GM08714 (cell line): ENCODE measurements around the gene AAR2.

Source experiments
- H3K4me3 ChIP-seq: fragments of 200-500 bp; sonication (Bioruptor generic); 2 replicates; pipeline ENCODE4 v1.5.1; 2014; ENCODE audit warnings: mild to moderate bottlenecking, low read length, inconsistent platforms
- ZNF274 ChIP-seq: IDR thresholded peaks from 2 replicates; pipeline ENCODE4 v1.6.1; 2012; ENCODE audit warnings: mild to moderate bottlenecking, low read depth, low read length

Gene AAR2

GRCh38 chr20:36262440-36262839 lies 26.2 kb downstream of the AAR2 start:
- H3K4me3 ChIP-seq: no peak overlapping the region
- TF ChIP-seq ZNF274: no peak

GRCh38 chr20:36264426-36265246 lies 28.4 kb downstream of the AAR2 start:
- H3K4me3 ChIP-seq: no peak overlapping the region
- no peak for TF ChIP-seq ZNF274

DNA sequence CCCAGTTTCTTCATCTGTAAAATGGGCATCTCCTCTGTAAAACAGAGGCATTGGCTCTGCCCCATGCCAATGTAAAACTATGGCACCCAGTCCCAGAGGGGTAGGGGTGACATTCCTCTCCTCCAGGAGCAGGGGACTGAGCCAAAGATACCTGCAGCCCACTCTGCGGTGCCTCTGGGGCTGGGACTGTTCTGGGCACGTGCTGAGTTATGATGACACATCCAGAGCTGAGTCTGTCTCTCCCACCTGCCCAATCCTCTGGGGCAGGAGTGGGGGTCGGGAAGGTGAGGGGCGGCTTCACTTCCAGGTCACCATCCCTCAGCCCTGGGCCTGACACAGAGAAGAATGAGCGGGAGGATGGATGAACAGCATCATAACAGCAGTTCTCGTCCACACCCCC lies 29.9 kb downstream of the AAR2 start:
- no peak for TF ChIP-seq ZNF274
- no peak overlapping the region for H3K4me3 ChIP-seq

DNA sequence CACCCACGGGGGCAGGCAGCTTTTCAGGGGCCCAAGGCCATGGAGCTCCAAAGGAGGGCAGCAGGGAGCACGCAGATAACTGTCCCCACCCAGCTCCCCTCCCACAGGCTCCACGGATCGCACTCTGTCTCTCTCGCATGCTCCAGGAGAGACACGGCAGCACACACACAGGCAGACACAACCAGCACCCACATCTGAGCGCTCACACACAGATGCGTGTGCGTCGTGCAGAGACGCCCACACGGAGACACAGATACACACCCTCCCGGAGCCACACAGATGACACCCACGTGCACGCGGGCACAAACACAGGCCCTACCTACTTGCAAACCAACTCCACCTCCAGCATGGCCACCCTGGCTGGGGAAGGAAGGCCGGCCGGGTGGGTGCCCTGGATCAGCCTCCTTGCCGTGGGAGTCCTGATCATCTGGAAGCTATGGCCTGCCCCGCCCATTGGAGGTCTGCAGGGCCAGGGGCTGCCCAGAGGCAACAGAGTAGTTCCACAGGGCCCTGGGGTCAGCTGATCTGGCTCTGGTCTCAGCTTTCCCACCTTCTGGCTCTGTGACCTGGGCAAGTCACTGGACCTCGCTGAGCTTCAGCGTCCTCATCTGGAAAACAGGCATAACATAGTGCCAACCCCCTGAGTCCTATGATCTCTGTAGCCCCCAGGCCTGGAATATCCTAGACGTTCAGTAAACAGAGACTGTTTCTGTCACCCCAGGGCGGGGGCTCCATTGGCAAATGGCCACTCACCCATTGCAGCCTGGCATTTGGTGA lies 31.5 kb downstream of the AAR2 start:
- TF ChIP-seq ZNF274: no peak

GRCh38 chr20:36268440-36269342 lies 32.4 kb downstream of the AAR2 start:
- no peak overlapping the region for H3K4me3 ChIP-seq
- TF ChIP-seq ZNF274: no peak

More for the DNA sequence above, 31.5 kb downstream of the AAR2 start:
- no peak overlapping the region for H3K4me3 ChIP-seq

DNA sequence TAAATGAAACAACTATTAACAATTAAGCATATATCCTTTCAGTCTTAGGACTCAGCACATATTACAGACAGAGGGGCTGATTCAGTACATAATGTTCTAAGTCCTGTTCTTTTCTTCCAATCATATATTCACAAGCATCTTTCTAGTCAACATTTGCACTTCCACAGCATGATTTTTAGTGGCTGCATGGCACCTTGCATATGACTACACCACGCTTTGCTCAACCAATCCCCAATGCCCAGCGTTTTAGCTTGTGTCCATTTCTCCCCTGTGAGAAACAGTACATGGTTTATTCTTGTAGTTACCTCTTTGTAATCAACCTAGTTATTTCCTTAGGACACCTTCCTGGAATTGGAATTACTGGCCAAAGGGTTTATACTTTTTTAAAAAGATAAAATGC lies 33.2 kb downstream of the AAR2 start:
- no peak for TF ChIP-seq ZNF274
- no peak overlapping the region for H3K4me3 ChIP-seq

DNA sequence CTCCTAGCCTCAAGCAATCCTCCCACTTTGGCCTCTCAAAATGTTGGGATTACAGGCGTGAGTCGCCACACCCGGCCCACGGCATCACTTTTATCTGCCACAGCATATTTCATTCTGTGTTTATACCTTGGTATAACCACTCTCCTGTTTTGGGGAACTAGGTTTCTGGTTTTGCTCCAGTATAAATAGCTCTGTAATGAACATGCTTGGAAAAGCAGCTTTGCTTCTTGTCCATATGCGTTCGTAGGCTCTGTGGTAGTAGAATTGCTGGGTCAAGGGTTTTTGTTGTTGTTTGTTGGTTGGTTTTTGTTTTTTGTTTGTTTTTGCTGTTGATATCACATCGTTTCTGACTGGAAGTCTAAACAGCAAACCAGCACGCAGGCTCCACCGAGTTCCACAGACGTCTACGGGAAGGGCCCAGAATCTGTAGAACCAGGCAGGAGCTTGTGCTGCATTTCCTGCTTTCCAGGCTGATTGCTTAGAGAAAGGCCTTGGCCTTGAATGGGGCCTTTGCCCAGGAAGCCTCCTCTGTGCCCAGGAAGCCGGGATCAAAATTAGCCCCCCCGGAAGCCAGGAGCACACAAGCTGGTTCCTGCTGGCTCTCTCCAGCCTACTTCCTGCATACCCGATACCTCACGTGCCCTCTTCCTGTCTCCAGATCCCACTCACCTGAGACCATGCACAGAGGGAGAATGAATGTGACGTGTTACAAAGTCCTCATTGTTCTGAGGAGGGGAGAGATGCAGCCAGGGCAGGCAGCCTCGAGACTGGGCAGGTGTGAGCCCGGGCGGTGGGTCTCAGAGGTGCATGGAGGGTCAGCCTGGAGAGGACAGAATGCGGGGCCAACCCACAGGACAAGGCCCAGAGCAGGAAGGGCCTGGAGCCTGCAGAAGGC lies 34.7 kb downstream of the AAR2 start:
- no peak overlapping the region for H3K4me3 ChIP-seq
- no peak for TF ChIP-seq ZNF274

GRCh38 chr20:36271639-36272546 lies 35.6 kb downstream of the AAR2 start:
- TF ChIP-seq ZNF274: no peak
- H3K4me3 ChIP-seq: no peak overlapping the region

- TF ChIP-seq ZNF274: no peak
- no peak overlapping the region for H3K4me3 ChIP-seq
These were observed 36.4 kb downstream of the AAR2 start for GRCh38 chr20:36272547-36273220.

- no peak for TF ChIP-seq ZNF274
- H3K4me3 ChIP-seq: no peak overlapping the region
These were observed 37.3 kb downstream of the AAR2 start for GRCh38 chr20:36273414-36274180.

GRCh38 chr20:36274181-36274841 lies 38.0 kb downstream of the AAR2 start:
- H3K4me3 ChIP-seq: no peak overlapping the region
- TF ChIP-seq ZNF274: no peak
